ENCODE measurements around the gene PPP1R1C. TPM values are rescaled to one million over a fixed set of nuclear protein-coding genes. Genes with fewer than 3 reads are reported as not detected.

Gene PPP1R1C
- not detected in 2 replicates for total RNA-seq

GRCh38 chr2:181985632-181986205 is at the start of gene PPP1R1C:
Gene PPP1R1C, plus strand, starts transcription at chr2:181985853. Its CDS starts 258 bp downstream, at chr2:181986111.

Other genes starting within 250 kb of the PPP1R1C start
- gene ITPRID2, start 94.1 kb upstream of the PPP1R1C start, total RNA-seq: 148 and 200 TPM in 2 replicates

Measured in endothelial cell of coronary artery (primary cell).